Lower lobe of right lung (tissue), 2 donors: ENCODE results near the gene ID2. TPM values are rescaled to one million over a fixed set of nuclear protein-coding genes. Genes with fewer than 3 reads are reported as not detected.
A peak's percentile ranks its signal among the peaks of the same experiment; 100 is the strongest.

Experiments used
- ATAC-seq, 2 donors: fragments of 200-7000 bp; cut with Tn5 transposase; one replicate each; pipeline ENCODE4 v1.9.1; 2020 to 2022; ENCODE audit warnings: mild to moderate bottlenecking in 2 of 2, moderate library complexity in 2 of 2
- DNase-seq: peaks from one replicate; pipeline ENCODE4 v3.0.0-alpha.2; 2020
- H3K27ac ChIP-seq: fragments of 200-600 bp; one replicate; pipeline ENCODE4 v1.8.0; 2022
- H3K27me3 ChIP-seq: fragments of 200-600 bp; one replicate; pipeline ENCODE4 v1.8.0; 2022; ENCODE audit warnings: low read depth
- H3K36me3 ChIP-seq: fragments of 200-600 bp; one replicate; pipeline ENCODE4 v1.8.0; 2022; ENCODE audit warnings: mild to moderate bottlenecking
- H3K4me1 ChIP-seq: fragments of 200-600 bp; one replicate; pipeline ENCODE4 v1.8.0; 2022
- H3K4me3 ChIP-seq: fragments of 200-600 bp; one replicate; pipeline ENCODE4 v1.8.0; 2022; ENCODE audit warnings: mild to moderate bottlenecking
- H3K9me3 ChIP-seq: fragments of 200-600 bp; one replicate; pipeline ENCODE4 v1.8.0; 2022
- intact Hi-C: fragments of 100-400 bp; cut with DNase I; formaldehyde crosslinking; loops from one replicate; pipeline ENCODE4 v1.11.0; 2022
- total RNA-seq: library from RNA; stranded (reverse); fragmentation: NEBNext Ultra II Directional; extraction: Animal tissue kit (Norgen Biotek cat#: 25700); gene quantifications from one replicate; pipeline ENCODE4 v1.2.1, GENCODE V29; 2021
- TF ChIP-seq, protein P1 (sequence below): fragments of 200-600 bp; IDR thresholded peaks from one replicate; pipeline ENCODE4 v1.8.0; 2022; ENCODE audit warnings: antibody characterized with exemption, mild to moderate bottlenecking
- donor health status: DM: no; HTN: yes; CAD: no; lungs with severe emphysema.

Gene ID2
- total RNA-seq, 1 donor from 2014 or later: 102 TPM

DNA sequence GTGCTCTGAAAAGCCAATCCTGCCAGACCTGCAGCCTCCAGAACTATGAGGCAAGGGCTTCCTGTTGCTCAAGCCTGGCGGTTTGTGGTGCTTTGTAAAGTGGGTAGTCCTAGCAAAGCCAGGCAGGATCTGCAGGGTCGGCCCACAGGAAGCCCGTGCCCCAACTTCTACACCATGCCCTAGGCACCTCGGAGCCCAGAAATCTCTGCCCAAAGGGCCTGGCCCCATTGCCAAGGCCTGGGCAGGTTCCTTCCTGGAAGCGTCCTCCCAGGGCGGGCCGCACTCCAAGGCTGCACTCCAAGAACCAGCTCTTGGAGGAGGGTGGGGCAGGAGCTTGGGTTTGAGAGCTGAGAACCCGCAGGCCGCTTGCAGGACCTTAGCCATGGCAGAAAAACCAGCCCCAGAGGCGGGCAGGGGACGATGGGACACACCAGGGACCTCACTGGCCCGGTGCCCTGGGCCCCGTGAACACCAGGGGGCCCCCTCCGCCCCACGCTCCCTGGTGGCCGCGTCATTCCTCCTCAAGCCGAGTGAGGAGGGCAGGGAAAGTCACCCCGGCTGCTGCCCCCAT lies 37.2 kb upstream of the ID2 start:
- peak; percentile 74 for DNase-seq
- Histone ChIP-seq H3K9me3 (no peaks in the 10 kb centered on the region), H3K4me3 (no peak overlapping the region), H3K27ac (no peak overlapping the region), H3K36me3 (no peaks in the 10 kb centered on the region), H3K4me1 (peaks cover 13% of the 10 kb centered on the region), H3K27me3 (no peaks in the 10 kb centered on the region)
- intact Hi-C loops: no loop called here
- ATAC-seq: peak; percentile 67 to 71
- TF ChIP-seq, protein P1, sequence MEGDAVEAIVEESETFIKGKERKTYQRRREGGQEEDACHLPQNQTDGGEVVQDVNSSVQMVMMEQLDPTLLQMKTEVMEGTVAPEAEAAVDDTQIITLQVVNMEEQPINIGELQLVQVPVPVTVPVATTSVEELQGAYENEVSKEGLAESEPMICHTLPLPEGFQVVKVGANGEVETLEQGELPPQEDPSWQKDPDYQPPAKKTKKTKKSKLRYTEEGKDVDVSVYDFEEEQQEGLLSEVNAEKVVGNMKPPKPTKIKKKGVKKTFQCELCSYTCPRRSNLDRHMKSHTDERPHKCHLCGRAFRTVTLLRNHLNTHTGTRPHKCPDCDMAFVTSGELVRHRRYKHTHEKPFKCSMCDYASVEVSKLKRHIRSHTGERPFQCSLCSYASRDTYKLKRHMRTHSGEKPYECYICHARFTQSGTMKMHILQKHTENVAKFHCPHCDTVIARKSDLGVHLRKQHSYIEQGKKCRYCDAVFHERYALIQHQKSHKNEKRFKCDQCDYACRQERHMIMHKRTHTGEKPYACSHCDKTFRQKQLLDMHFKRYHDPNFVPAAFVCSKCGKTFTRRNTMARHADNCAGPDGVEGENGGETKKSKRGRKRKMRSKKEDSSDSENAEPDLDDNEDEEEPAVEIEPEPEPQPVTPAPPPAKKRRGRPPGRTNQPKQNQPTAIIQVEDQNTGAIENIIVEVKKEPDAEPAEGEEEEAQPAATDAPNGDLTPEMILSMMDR: peak; percentile 59

DNA sequence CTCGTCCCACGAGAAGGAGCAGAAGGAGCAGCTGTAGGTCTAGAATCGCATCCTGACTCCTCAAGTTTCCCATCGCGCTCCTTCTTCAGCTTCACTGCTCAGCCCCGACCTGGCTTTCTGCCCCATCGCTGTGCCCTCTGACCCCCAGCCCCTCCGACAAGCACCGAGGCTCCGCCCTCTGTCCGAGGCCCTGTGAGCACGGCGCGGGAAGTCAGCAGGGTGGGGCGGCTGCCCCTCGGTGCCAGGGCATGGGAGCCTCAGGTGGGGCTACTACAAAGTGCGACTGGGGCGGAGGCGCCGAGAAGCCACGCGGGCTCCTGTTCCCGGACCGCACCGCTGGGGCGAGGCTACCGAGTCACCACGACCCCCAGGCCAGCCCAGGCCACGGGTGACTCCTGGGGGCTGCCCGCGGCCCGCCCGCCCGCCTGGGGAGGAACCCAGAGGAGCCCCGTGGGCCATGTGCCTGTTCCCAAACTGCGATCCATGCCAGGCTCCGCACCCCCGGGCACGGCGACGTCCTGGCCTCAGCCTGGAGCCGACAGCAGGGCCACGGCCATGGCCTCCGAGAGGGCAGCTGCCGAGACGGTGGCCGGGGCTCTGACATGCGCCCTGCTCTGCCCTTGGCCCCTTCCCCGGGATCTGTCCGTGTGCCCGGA lies 36.6 kb upstream of the ID2 start:
- Histone ChIP-seq H3K27ac (no peak overlapping the region), H3K4me3 (no peak overlapping the region), H3K27me3 (no peaks in the 10 kb centered on the region), H3K36me3 (no peaks in the 10 kb centered on the region), H3K4me1 (peaks cover 13% of the 10 kb centered on the region), H3K9me3 (no peaks in the 10 kb centered on the region)
- intact Hi-C loops: no loop called here
- TF ChIP-seq, protein P1: no peak
- ATAC-seq (peak in 1 of 2 donors; percentile 11), DNase-seq (peak; percentile 50)

DNA sequence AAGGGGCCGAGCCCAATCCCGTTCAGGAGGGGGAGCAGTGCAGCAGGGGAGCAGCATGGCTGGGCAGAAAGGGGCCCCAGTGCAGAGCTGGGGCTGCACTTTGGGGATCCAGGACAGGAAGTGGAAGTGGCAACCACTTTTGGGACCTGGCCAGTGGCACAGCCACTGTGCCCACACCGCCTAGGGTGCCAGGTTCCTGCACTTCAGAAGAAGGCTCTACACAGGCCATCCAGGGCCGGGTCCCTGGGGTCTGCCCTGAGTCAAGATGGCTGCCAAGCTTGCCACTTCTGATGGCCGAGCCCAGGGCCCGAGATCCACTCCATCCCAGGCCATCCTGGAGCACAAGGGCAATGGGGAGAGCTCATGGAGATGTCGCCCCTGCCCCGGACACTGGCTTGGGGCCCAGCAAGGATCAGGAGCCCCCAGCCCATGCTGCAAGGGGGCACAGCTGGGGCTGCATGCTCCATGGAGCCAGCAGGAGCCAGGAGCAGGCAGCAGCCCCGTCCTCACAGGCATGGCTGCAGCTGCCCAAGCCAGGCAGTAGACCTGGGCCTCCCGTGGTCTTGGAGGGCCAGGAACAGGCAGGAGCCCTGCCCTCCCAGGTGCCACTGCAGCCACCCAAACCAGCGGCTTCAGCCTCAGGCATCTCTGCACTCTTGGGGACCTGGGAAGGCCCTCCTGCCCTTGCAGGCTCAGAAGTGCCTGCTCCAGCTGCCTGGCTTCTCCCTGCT lies 35.0 kb upstream of the ID2 start:
- intact Hi-C loops: no loop called here
- DNase-seq (peak; percentile 40), ATAC-seq (no peak)
- Histone ChIP-seq H3K9me3 (no peaks in the 10 kb centered on the region), H3K27me3 (no peaks in the 10 kb centered on the region), H3K36me3 (no peaks in the 10 kb centered on the region), H3K27ac (no peak overlapping the region), H3K4me3 (no peak overlapping the region), H3K4me1 (peaks cover 13% of the 10 kb centered on the region)
- TF ChIP-seq, protein P1: no peak

DNA sequence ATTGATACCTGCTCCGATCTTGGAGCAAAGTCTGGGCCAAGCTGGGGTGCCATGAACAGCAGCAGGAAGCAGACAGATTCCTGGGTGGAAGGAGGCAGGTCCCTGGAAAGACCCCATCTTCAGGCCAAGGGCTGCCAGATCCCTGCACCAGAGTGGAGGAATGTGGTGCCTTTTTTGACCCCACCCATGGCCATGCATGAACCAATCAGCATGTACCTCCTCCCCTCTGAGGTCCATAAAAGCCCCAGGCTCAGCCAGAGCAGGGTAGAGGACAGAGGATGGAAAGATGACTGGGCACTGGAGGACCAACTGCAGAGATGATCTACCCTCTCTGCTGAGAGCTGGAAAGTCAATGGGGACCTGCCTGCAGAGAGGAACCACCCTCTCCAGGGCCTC lies 34.4 kb upstream of the ID2 start:
- ATAC-seq (no peak), DNase-seq (peak; percentile 8)
- Histone ChIP-seq H3K9me3 (no peaks in the 10 kb centered on the region), H3K4me3 (no peak overlapping the region), H3K27me3 (no peaks in the 10 kb centered on the region), H3K4me1 (peaks cover 13% of the 10 kb centered on the region), H3K27ac (no peak overlapping the region), H3K36me3 (no peaks in the 10 kb centered on the region)
- TF ChIP-seq, protein P1: no peak
- intact Hi-C loops: no loop called here

DNA sequence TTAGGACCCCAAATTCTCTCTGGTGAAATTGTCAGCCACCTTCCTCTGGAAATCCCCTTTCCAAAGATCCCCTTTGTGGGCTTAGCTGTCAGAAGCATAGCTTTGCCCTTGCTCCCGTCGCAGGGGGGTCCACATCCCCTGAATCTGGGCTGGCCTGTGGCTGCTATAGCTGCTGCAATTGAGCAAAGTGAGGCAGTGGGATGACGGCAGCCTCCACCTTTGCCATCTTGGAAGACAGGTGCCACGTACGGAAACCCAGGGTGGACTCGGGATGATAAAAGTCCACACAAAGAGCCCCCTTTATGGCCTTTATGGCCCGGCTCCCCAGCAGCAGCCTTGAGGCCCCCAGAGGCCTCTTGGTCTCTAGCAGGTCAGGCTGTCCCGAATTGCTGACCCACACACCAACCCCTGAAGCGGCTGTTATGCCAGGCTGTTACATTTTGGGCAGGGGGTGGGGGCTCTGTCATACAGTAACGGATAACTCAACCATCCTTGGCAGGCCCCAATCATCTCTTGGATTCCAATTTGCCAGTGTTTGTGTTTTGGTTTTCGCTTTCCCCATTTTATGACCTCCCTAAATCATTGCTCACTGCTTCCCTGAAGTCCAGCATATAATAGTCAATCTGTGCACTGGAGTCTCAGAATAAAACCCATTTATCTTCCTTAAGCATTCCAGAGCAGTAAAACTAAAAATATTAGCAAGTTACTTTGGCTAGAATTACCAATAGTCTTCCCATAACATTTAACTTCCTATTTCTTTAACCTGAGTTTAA lies 33.2 kb upstream of the ID2 start:
- TF ChIP-seq, protein P1: no peak
- H3K4me3 ChIP-seq: no peak overlapping the region
- no peaks in the 10 kb centered on the region for H3K27me3 ChIP-seq
- intact Hi-C loops: no loop called here
- H3K9me3 ChIP-seq: no peaks in the 10 kb centered on the region
- H3K36me3 ChIP-seq: no peaks in the 10 kb centered on the region
- no peak for DNase-seq
- H3K4me1 ChIP-seq: peaks cover 13% of the 10 kb centered on the region
- H3K27ac ChIP-seq: no peak overlapping the region
- ATAC-seq: no peak
